GM06990 (cell line): ENCODE measurements around the gene ACSM5.
"Not testable (repeated sequence)": the region's sequence is repeated elsewhere in the genome, so short reads cannot be mapped to it uniquely, and the experiment has no call there.

Experiments
- DNase-seq: peaks from one replicate; pipeline ENCODE4 v3.0.0-alpha.2; 2011; ENCODE audit not compliant: insufficient read length; ENCODE audit errors: extremely low read depth
- H3K27me3 ChIP-seq: replicated peaks from 2 replicates; pipeline ENCODE4 v1.6.0; 2011; ENCODE audit warnings: low read length; ENCODE audit not compliant: control insufficient read depth, insufficient read depth
- H3K36me3 ChIP-seq: 2 replicates; pipeline ENCODE4 v1.5.1; 2011; ENCODE audit warnings: low read length; ENCODE audit not compliant: control insufficient read depth, insufficient read depth
- H3K4me3 ChIP-seq: replicated peaks from 2 replicates; pipeline ENCODE4 v1.5.1; 2011; ENCODE audit warnings: low read depth, mild to moderate bottlenecking, control low read depth, low read length
- TF ChIP-seq, protein P1 (sequence below): IDR thresholded peaks from 2 replicates; pipeline ENCODE4 v1.5.1; 2011; ENCODE audit warnings: low read length, control low read depth, mild to moderate bottlenecking, inconsistent platforms; ENCODE audit not compliant: insufficient read depth, poor library complexity, severe bottlenecking

Gene ACSM5

DNA sequence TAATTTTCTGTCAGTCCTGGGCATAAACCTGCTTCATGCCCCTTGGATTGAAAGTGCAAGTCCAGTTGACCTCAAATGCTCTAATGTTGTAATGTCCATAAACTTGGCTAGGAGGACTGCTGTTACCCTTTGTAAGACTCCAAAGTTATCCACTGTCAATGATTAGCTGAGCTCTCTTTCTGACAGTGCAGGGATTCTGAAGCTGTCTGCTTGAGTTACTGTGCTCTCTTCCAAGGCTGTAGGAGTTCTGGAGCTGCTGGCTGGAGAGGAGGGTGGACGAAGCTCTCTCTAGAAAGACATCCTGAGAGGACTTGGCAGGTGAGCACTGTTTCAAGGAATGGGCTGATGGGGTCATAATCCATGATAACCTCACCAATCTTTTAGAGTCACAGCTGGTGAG lies 42.0 kb downstream of the ACSM5 start, which contains the start of gene ACSM2A:
Gene ACSM2A, plus strand, starts transcription at position 158 of the 400 bp plus-strand sequence. CDS start 8,594 bp downstream, outside the sequence.
- not testable (repeated sequence) for H3K36me3 ChIP-seq, DNase-seq, H3K27me3 ChIP-seq, H3K4me3 ChIP-seq

DNA sequence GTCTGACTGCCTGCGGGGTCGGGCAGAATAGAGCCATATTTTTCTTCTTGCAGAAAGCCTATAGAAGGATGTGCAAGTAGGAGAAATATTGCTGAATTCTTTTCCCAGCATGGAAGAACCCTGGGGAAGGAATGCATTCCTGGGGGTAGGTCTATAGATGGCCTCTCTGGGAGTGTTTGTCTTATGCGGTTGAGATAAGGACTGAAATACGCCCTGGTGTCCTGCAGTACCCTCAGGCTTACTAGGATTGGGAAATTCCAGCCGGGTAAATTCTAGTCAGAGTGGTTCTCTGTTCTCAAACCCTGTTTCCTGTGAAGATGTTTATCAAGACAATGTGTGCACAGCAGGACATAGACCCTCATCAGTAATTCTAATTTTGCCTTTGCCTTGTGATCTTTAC lies 44.3 kb downstream of the ACSM5 start:
- H3K27me3 ChIP-seq, DNase-seq, H3K36me3 ChIP-seq, H3K4me3 ChIP-seq: not testable (repeated sequence)

DNA sequence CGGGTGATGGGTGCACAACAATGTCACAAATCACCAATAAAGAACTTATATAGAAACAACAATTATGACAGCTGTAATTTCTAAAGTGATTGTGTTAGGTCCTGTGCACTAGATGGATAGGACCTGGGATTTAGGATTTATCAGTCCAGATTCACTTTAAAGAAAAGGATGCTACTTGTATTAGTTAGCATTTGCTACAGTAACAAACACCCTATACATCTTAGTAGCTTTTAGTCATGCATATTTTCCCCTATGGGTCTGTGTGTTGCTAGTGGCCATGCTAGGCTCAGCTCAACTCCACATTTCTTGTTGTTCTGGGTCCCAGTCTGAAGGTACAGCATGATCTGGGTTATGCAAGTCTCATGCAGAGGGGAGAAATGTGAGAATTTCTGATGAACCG lies 49.9 kb downstream of the ACSM5 start:
- not testable (repeated sequence) for H3K36me3 ChIP-seq, H3K4me3 ChIP-seq, DNase-seq, H3K27me3 ChIP-seq

DNA sequence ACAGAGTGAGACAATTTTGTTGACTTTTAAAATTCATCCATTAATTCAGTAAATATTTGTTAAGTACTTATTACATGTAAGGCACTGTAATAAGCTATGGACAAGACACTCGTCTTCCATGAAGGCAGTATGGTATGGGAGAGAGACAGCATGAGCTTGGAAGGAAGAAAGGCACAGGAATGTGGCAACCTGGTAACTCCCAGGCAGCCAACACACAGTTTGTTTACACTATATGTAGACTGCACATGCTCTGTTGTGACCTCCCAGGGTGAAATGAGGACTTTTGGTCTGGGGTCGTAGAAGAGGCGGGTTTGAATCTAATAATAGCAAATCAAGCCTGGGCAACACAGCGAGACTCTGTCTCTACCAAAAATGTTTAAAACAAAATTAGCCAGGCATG lies 51.0 kb downstream of the ACSM5 start:
- not testable (repeated sequence) for H3K36me3 ChIP-seq, H3K27me3 ChIP-seq, DNase-seq, H3K4me3 ChIP-seq

DNA sequence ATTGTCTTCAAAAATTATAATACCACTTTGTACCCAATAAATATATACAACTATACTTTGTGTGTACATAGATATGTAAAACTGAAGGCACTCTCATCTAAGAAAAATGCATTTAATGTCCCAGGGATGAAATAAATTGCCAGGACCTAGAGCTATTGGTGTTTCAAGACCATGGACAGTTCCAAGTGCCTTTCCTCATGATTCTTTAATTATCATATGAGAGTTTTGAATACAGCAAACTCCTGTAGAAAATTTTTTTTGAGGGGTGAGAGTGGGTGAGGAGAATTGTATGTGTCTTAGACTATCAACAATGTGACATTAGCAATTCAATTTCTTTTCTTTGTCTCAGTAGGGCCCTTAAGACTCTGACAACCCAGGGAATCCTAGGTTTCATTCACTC lies 59.6 kb downstream of the ACSM5 start:
- not testable (repeated sequence) for H3K27me3 ChIP-seq, DNase-seq, H3K36me3 ChIP-seq, H3K4me3 ChIP-seq

DNA sequence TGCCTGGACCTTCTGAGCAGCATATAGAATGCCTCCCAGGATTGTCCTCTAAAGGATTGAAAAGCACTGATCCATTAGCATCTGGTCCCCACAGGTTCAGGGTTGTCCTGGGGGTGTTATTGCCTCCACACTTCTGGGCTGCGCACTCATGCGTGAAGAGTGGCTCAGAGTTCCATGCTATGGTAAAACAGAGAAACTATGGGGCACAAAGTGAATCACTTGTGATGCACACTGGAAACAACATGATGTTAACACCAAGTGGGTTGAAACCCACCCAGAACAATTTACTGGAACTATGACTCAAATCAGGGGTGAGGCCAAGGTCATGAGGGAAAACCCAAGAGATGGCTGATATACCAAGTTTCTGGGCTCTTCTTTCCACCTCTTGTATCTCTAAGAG lies 60.6 kb downstream of the ACSM5 start:
- not testable (repeated sequence) for H3K4me3 ChIP-seq, DNase-seq, H3K27me3 ChIP-seq, H3K36me3 ChIP-seq

DNA sequence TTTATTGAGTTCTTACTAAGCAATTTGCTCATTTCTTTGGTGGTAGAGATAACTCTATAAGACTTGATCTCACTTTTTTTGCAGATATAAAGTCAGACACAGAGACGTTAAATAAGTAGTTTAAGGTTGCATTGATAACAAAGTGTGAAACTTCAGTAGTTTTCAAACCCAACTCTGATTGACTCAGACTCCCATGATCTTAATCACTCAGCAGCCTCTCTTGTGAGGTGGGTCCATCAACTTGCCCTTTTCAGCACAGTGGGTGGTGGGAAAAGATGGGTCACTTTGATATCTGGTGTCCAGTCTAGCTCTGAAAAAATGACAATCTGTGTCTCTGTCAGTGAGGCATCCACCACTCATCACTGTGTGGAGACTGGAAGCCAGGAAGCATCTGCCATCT lies 61.4 kb downstream of the ACSM5 start:
- not testable (repeated sequence) for H3K4me3 ChIP-seq, H3K36me3 ChIP-seq, H3K27me3 ChIP-seq, DNase-seq

DNA sequence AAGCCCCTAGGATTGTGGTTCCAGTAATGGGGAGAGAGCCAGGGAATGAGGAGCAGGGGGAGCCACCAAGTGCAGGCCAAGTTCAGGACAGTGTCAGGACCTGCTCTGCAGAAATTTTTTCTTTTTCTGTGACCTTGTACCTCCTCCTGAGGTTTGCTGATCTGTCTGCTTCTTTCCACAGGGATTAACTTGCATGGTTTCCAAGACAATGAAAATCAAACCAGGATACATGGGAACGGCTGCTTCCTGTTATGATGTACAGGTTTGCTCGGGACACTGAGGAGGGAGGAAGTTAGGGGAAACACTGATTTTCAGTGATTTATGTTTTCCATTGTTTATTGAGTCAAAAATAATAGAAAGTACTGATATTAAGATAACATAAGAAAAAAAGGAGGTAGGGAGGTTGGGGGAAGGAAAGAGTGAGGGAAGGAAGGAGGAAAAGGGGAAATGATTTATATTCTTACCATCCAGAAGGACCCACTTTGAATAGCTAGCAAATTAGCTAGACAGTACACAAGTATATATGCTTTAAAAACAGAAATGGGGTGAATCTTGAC lies 67.9 kb downstream of the ACSM5 start:
- not testable (repeated sequence) for H3K27me3 ChIP-seq, H3K36me3 ChIP-seq, DNase-seq, H3K4me3 ChIP-seq

DNA sequence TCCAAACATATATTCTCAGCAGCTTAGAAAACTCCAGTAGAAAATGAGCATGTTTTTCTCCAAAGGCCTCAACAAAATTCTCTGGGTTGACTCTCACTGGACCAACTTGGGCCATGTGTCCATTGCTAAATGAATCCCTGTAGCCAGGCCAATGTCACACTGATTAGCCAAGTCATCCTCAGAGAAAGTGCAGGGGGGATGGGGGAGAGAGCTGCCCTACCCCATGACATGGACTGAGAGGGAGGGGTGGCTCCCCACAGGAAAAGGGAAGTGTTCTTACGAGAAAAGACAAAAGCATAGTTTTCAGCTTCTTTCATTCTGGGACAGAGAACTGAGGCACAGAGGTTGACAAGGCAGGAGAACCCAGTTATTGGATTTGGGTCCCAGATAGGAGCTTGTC lies 74.7 kb downstream of the ACSM5 start:
- H3K27me3 ChIP-seq, H3K36me3 ChIP-seq, DNase-seq, H3K4me3 ChIP-seq: not testable (repeated sequence)

DNA sequence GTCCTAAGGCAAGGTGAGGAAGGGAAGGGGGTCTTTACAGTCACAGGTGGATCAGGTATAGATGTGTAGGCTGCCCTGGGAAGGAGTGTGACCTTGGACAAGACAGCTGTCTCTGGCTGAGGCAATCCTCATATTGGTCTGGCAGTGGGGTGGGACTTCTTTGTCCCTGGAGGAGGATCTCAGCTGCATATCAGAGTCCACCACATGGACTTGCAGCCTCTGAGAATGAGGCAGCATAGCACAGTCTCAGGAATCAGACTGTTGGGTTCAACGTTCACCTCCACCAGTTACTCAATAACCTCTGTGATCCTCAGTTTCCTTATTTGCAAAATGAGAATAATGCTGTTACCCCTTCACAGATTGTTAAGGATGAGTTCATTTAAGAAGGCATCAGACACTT lies 75.4 kb downstream of the ACSM5 start:
- Histone ChIP-seq H3K27me3 (no peaks in the 10 kb centered on the region), H3K36me3 (no peaks in the 10 kb centered on the region), H3K4me3 (no peak overlapping the region)
- DNase-seq: no peak
- TF ChIP-seq, protein P1, sequence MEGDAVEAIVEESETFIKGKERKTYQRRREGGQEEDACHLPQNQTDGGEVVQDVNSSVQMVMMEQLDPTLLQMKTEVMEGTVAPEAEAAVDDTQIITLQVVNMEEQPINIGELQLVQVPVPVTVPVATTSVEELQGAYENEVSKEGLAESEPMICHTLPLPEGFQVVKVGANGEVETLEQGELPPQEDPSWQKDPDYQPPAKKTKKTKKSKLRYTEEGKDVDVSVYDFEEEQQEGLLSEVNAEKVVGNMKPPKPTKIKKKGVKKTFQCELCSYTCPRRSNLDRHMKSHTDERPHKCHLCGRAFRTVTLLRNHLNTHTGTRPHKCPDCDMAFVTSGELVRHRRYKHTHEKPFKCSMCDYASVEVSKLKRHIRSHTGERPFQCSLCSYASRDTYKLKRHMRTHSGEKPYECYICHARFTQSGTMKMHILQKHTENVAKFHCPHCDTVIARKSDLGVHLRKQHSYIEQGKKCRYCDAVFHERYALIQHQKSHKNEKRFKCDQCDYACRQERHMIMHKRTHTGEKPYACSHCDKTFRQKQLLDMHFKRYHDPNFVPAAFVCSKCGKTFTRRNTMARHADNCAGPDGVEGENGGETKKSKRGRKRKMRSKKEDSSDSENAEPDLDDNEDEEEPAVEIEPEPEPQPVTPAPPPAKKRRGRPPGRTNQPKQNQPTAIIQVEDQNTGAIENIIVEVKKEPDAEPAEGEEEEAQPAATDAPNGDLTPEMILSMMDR: no peak
